Measurements from ENCODE around the gene HSD17B12.

Gene HSD17B12

DNA sequence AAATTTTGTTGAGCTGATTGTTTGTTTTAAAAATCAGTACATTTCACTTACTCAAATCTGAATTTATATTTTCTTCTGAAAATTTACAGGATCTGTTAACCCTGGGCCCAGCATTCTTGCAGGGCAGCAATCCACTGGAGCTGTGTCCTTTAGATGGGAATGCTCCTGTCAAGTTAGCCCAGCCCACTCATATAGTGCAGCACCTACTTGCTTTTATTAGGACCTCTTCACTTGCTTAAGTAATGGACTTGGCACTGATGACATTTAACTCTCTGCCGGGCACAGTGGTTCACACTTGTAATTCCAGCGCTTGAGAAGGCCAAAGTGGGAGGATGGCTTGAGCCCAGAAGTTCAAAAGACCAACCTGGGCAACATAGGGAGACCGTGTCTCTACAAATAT, 89.6 kb downstream of the HSD17B12 start:
- ChIA-PET POLR2A (no interaction called here), CTCF (no interaction called here)
- DNase-seq = no peak
- H3K27ac ChIP-seq (ENCODE audit: insufficient read depth in 1 of 2, low read depth in 1 of 2, low read length in 2 of 2, poor library complexity in 1 of 2, severe bottlenecking in 2 of 2) = no peak overlapping the region
- no peak overlapping the region for H3K4me3 ChIP-seq (ENCODE audit: control insufficient read depth in 1 of 7, extremely low read depth in 1 of 7, insufficient read depth in 4 of 7, low read depth in 2 of 7, low read length in 6 of 7)
- H3K9me3 ChIP-seq (ENCODE audit: control extremely low read depth in 1 of 5, control insufficient read depth in 4 of 5, insufficient read depth in 2 of 5, low read depth in 1 of 5, low read length in 4 of 5) = peaks cover 0 to 16% (median 7%) of the 10 kb centered on the region in 5 experiments
- no peaks in the 10 kb centered on the region for H3K4me1 ChIP-seq (ENCODE audit: control extremely low read depth in 1 of 4, control insufficient read depth in 4 of 4, insufficient read depth in 4 of 4, low read length in 3 of 4)
- peaks cover 2 to 27% (median 16%) of the 10 kb centered on the region in 4 experiments for H3K36me3 ChIP-seq (ENCODE audit: control insufficient read depth in 4 of 4, insufficient read depth in 4 of 4, low read length in 3 of 4)
- H3K27me3 ChIP-seq (replicated peaks in 2 of 5; ENCODE audit: control insufficient read depth in 4 of 5, insufficient read depth in 5 of 5, low read length in 4 of 5) = no peaks in the 10 kb centered on the region
- 97% methylated on average over 3 of the region's 3 CpGs for WGBS (ENCODE audit: insufficient coverage)

DNA sequence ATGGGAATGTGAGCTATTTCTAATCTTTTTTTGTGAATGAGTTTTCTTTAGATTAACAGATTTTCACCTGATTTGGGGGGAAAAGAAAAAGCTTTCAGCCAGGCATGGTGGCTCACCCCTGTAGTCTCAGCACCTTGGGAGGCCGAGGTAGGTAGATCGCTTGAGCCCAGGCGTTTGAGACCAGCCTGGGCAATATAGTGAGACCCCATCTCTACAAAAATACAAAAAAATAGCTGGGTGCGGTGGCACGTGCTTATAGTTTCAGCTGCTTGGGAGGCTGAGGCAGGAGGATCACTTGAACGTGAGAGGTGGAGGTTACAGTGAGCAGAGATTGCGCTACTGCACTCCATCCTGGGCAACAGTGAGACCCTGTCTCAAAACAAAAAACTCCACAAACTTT, 92.2 kb downstream of the HSD17B12 start:
- ChIA-PET POLR2A (no interaction called here), CTCF (interaction anchor here (1.3 kb wide), 1 partner anchor 15 kb away, joined by 3 read pairs; no protein-coding TSS in a partner anchor)
- WGBS (ENCODE audit: insufficient coverage) = 100% methylated on average over 4 of the region's 7 CpGs
- Histone ChIP-seq H3K27me3 (replicated peaks in 2 of 5; ENCODE audit: control insufficient read depth in 4 of 5, insufficient read depth in 5 of 5, low read length in 4 of 5) (no peaks in the 10 kb centered on the region), H3K9me3 (ENCODE audit: control extremely low read depth in 1 of 5, control insufficient read depth in 4 of 5, insufficient read depth in 2 of 5, low read depth in 1 of 5, low read length in 4 of 5) (peaks cover 0 to 8% (median 3%) of the 10 kb centered on the region in 5 experiments), H3K4me3 (ENCODE audit: control insufficient read depth in 1 of 7, extremely low read depth in 1 of 7, insufficient read depth in 4 of 7, low read depth in 2 of 7, low read length in 6 of 7) (no peak overlapping the region), H3K27ac (ENCODE audit: insufficient read depth in 1 of 2, low read depth in 1 of 2, low read length in 2 of 2, poor library complexity in 1 of 2, severe bottlenecking in 2 of 2) (no peak overlapping the region), H3K36me3 (ENCODE audit: control insufficient read depth in 4 of 4, insufficient read depth in 4 of 4, low read length in 3 of 4) (peaks cover 2 to 21% (median 14%) of the 10 kb centered on the region in 4 experiments), H3K4me1 (ENCODE audit: control extremely low read depth in 1 of 4, control insufficient read depth in 4 of 4, insufficient read depth in 4 of 4, low read length in 3 of 4) (no peaks in the 10 kb centered on the region)
- DNase-seq = no peak

DNA sequence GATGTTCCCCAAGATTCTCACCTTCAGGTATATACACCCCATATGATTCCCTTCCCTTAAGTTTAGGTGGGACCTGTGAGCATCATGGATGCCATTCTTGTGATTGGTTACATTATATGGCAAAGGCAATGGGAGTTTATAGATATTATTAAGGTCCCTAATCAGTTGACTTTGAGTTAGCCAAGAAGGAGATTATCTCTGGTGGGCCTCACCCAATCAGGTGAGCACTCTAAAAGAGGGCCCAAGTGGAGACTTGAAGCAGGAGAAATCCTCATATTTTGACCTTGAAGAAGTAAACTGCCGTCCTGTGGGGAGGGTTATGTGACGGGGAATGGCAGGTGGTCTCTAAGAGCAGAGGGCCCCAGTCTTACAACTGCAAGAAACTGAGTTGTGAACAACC, 94.2 kb downstream of the HSD17B12 start:
- no peak overlapping the region for H3K27ac ChIP-seq (ENCODE audit: insufficient read depth in 1 of 2, low read depth in 1 of 2, low read length in 2 of 2, poor library complexity in 1 of 2, severe bottlenecking in 2 of 2)
- DNase-seq = no peak
- WGBS (ENCODE audit: insufficient coverage) = 94% methylated on average over 2 of the region's 2 CpGs
- no peaks in the 10 kb centered on the region for H3K4me1 ChIP-seq (ENCODE audit: control extremely low read depth in 1 of 4, control insufficient read depth in 4 of 4, insufficient read depth in 4 of 4, low read length in 3 of 4)
- ChIA-PET CTCF (no interaction called here), POLR2A (no interaction called here)
- H3K9me3 ChIP-seq (ENCODE audit: control extremely low read depth in 1 of 5, control insufficient read depth in 4 of 5, insufficient read depth in 2 of 5, low read depth in 1 of 5, low read length in 4 of 5) = peaks cover 0 to 8% (median 3%) of the 10 kb centered on the region in 5 experiments
- no peak overlapping the region for H3K4me3 ChIP-seq (ENCODE audit: control insufficient read depth in 1 of 7, extremely low read depth in 1 of 7, insufficient read depth in 4 of 7, low read depth in 2 of 7, low read length in 6 of 7)
- no peaks in the 10 kb centered on the region for H3K27me3 ChIP-seq (replicated peaks in 2 of 5; ENCODE audit: control insufficient read depth in 4 of 5, insufficient read depth in 5 of 5, low read length in 4 of 5)
- peaks cover 2 to 17% (median 13%) of the 10 kb centered on the region in 4 experiments for H3K36me3 ChIP-seq (ENCODE audit: control insufficient read depth in 4 of 4, insufficient read depth in 4 of 4, low read length in 3 of 4)

DNA sequence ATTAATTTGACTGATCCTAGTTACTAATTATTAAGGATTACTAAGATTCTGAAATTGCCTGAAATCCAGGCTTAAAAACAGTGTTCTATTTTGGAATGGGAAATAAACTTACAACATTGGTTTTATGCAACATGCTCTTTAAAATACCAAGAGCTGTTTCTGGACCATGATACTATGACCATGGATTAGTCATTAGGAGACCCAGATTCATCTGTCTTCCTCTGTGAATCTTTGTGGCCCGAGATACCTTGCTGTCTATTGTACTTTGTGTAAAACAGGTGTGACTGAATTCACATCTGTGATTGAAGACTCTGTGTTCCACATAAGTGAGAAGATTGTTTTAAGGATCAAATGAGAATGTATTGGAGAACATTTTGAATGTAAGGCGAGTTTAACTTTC, 98.8 kb downstream of the HSD17B12 start:
- DNase-seq = no peak
- Histone ChIP-seq H3K27me3 (replicated peaks in 2 of 5; ENCODE audit: control insufficient read depth in 4 of 5, insufficient read depth in 5 of 5, low read length in 4 of 5) (no peaks in the 10 kb centered on the region), H3K4me1 (ENCODE audit: control extremely low read depth in 1 of 4, control insufficient read depth in 4 of 4, insufficient read depth in 4 of 4, low read length in 3 of 4) (no peaks in the 10 kb centered on the region), H3K9me3 (ENCODE audit: control extremely low read depth in 1 of 5, control insufficient read depth in 4 of 5, insufficient read depth in 2 of 5, low read depth in 1 of 5, low read length in 4 of 5) (peaks cover 3 to 33% (median 14%) of the 10 kb centered on the region in 5 experiments), H3K27ac (ENCODE audit: insufficient read depth in 1 of 2, low read depth in 1 of 2, low read length in 2 of 2, poor library complexity in 1 of 2, severe bottlenecking in 2 of 2) (no peak overlapping the region), H3K4me3 (ENCODE audit: control insufficient read depth in 1 of 7, extremely low read depth in 1 of 7, insufficient read depth in 4 of 7, low read depth in 2 of 7, low read length in 6 of 7) (no peak overlapping the region), H3K36me3 (ENCODE audit: control insufficient read depth in 4 of 4, insufficient read depth in 4 of 4, low read length in 3 of 4) (peaks cover 0 to 26% (median 11%) of the 10 kb centered on the region in 4 experiments)
- WGBS (ENCODE audit: insufficient coverage) = 100% methylated on average over 1 of the region's 2 CpGs
- CTCF ChIA-PET = no interaction called here
- POLR2A ChIA-PET = no interaction called here

DNA sequence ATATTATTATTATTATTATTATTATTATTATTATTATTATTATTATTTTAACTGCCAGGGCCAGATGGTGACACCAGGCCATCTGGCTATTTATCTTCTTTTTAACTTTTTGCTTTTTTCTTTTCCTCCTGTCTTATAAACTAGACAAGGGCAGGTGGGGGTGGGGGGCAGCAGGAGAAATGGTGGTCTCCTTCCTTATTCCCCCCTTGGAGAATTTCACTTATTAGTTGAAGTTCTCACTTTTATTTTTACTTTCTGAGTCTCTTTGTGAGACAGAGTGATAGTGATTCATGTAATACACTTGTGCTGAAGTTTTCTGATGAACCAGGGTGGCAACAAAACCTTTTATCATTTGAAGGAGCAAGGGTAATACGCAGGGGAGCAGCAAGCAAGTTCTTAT, 103.8 kb downstream of the HSD17B12 start:
- no CpG with 5 or more reads among the region's 1 CpG for WGBS (ENCODE audit: insufficient coverage)
- no peaks in the 10 kb centered on the region for H3K27me3 ChIP-seq (replicated peaks in 2 of 5; ENCODE audit: control insufficient read depth in 4 of 5, insufficient read depth in 5 of 5, low read length in 4 of 5)
- peak; percentile 6 to 30 (median 26) for DNase-seq
- no peak overlapping the region for H3K4me3 ChIP-seq (ENCODE audit: control insufficient read depth in 1 of 7, extremely low read depth in 1 of 7, insufficient read depth in 4 of 7, low read depth in 2 of 7, low read length in 6 of 7)
- CTCF ChIA-PET = interaction anchor here (0.7 kb wide), 1 partner anchor 218 kb away, joined by 3 read pairs; no protein-coding TSS in a partner anchor
- H3K27ac ChIP-seq (ENCODE audit: insufficient read depth in 1 of 2, low read depth in 1 of 2, low read length in 2 of 2, poor library complexity in 1 of 2, severe bottlenecking in 2 of 2) = no peak overlapping the region
- POLR2A ChIA-PET = no interaction called here
- peaks cover 6 to 38% (median 19%) of the 10 kb centered on the region in 5 experiments for H3K9me3 ChIP-seq (ENCODE audit: control extremely low read depth in 1 of 5, control insufficient read depth in 4 of 5, insufficient read depth in 2 of 5, low read depth in 1 of 5, low read length in 4 of 5)
- H3K36me3 ChIP-seq (ENCODE audit: control insufficient read depth in 4 of 4, insufficient read depth in 4 of 4, low read length in 3 of 4) = peaks cover 0 to 20% (median 9%) of the 10 kb centered on the region in 4 experiments
- H3K4me1 ChIP-seq (ENCODE audit: control extremely low read depth in 1 of 4, control insufficient read depth in 4 of 4, insufficient read depth in 4 of 4, low read length in 3 of 4) = peaks cover 0 to 20% (median 8%) of the 10 kb centered on the region in 4 experiments

DNA sequence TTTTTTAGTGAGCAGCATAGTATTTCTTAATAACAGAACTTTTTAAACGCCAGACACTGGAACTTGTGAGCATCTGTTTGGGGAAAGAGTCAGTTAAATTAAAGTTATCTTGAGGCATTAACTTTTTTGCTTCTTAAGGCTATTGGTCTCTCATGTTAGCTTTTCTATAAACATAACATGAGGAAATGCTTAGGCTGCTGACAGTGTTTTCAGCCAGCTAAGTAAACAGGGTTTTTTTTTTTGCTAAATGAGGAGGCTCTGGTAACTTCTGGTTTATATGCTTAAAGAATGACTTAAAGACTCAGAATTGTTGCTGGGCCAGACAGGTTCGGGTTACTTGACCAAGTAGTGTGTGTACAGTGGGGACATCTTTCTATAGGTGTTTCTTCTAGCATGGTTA, 104.3 kb downstream of the HSD17B12 start:
- WGBS (ENCODE audit: insufficient coverage) = 100% methylated on average over 1 of the region's 2 CpGs
- peaks cover 0 to 20% (median 8%) of the 10 kb centered on the region in 4 experiments for H3K4me1 ChIP-seq (ENCODE audit: control extremely low read depth in 1 of 4, control insufficient read depth in 4 of 4, insufficient read depth in 4 of 4, low read length in 3 of 4)
- H3K36me3 ChIP-seq (ENCODE audit: control insufficient read depth in 4 of 4, insufficient read depth in 4 of 4, low read length in 3 of 4) = peaks cover 0 to 18% (median 8%) of the 10 kb centered on the region in 4 experiments
- no peak overlapping the region for H3K27ac ChIP-seq (ENCODE audit: insufficient read depth in 1 of 2, low read depth in 1 of 2, low read length in 2 of 2, poor library complexity in 1 of 2, severe bottlenecking in 2 of 2)
- no peak overlapping the region for H3K4me3 ChIP-seq (ENCODE audit: control insufficient read depth in 1 of 7, extremely low read depth in 1 of 7, insufficient read depth in 4 of 7, low read depth in 2 of 7, low read length in 6 of 7)
- CTCF ChIA-PET = no interaction called here
- peaks cover 6 to 35% (median 19%) of the 10 kb centered on the region in 5 experiments for H3K9me3 ChIP-seq (ENCODE audit: control extremely low read depth in 1 of 5, control insufficient read depth in 4 of 5, insufficient read depth in 2 of 5, low read depth in 1 of 5, low read length in 4 of 5)
- POLR2A ChIA-PET = no interaction called here
- H3K27me3 ChIP-seq (replicated peaks in 2 of 5; ENCODE audit: control insufficient read depth in 4 of 5, insufficient read depth in 5 of 5, low read length in 4 of 5) = no peaks in the 10 kb centered on the region
- no peak for DNase-seq

DNA sequence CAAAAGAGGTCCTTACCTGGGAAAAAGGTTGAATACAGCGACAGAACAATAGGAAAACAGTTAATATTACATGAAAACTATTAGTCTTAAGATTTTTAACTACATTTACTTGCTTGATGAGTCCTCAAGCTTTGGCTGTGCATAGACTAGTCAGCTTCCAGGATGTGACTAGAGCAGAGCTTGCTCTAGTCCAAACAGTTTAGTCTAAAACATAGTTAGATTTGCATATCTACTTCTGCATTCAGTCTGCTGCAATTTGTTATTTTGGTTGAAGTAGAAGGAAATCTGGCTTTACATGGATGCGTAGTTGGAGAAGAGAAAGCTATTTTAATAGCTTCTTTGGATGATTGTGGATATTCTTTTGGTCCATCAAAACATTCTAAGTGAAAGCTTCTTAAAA, 104.8 kb downstream of the HSD17B12 start:
- CTCF ChIA-PET = no interaction called here
- H3K4me1 ChIP-seq (ENCODE audit: control extremely low read depth in 1 of 4, control insufficient read depth in 4 of 4, insufficient read depth in 4 of 4, low read length in 3 of 4) = peaks cover 0 to 20% (median 8%) of the 10 kb centered on the region in 4 experiments
- no peak for DNase-seq
- peaks cover 0 to 18% (median 7%) of the 10 kb centered on the region in 4 experiments for H3K36me3 ChIP-seq (ENCODE audit: control insufficient read depth in 4 of 4, insufficient read depth in 4 of 4, low read length in 3 of 4)
- no peaks in the 10 kb centered on the region for H3K27me3 ChIP-seq (replicated peaks in 2 of 5; ENCODE audit: control insufficient read depth in 4 of 5, insufficient read depth in 5 of 5, low read length in 4 of 5)
- no peak overlapping the region for H3K27ac ChIP-seq (ENCODE audit: insufficient read depth in 1 of 2, low read depth in 1 of 2, low read length in 2 of 2, poor library complexity in 1 of 2, severe bottlenecking in 2 of 2)
- WGBS (ENCODE audit: insufficient coverage) = no CpG with 5 or more reads among the region's 2 CpGs
- peaks cover 6 to 35% (median 19%) of the 10 kb centered on the region in 5 experiments for H3K9me3 ChIP-seq (ENCODE audit: control extremely low read depth in 1 of 5, control insufficient read depth in 4 of 5, insufficient read depth in 2 of 5, low read depth in 1 of 5, low read length in 4 of 5)
- POLR2A ChIA-PET = no interaction called here
- H3K4me3 ChIP-seq (ENCODE audit: control insufficient read depth in 1 of 7, extremely low read depth in 1 of 7, insufficient read depth in 4 of 7, low read depth in 2 of 7, low read length in 6 of 7) = no peak overlapping the region

All from common myeloid progenitor, CD34-positive (primary cell).